ENCODE results near the gene ATRNL1.

ATRNL1 gene

DNA sequence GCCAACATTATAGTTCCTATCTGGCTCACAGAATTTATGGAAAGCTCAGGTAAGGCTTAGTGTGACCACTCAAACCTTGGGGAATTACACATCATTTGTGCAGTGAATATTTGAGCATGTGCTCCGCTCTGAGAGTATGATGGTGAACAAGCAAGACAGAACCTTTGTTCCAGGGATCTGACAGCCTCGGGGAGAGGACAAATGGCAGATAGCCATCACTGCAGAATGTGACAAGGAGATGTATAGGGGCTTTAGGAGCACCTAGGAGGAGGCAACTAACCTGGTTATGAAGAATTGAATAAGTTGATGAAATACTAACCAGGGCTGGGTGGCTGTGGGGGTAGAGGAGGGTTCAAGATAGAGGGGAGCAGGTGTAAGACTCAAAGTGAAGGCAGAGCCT lies 889.4 kb downstream of the ATRNL1 start:
- TF ChIP-seq, protein P1, sequence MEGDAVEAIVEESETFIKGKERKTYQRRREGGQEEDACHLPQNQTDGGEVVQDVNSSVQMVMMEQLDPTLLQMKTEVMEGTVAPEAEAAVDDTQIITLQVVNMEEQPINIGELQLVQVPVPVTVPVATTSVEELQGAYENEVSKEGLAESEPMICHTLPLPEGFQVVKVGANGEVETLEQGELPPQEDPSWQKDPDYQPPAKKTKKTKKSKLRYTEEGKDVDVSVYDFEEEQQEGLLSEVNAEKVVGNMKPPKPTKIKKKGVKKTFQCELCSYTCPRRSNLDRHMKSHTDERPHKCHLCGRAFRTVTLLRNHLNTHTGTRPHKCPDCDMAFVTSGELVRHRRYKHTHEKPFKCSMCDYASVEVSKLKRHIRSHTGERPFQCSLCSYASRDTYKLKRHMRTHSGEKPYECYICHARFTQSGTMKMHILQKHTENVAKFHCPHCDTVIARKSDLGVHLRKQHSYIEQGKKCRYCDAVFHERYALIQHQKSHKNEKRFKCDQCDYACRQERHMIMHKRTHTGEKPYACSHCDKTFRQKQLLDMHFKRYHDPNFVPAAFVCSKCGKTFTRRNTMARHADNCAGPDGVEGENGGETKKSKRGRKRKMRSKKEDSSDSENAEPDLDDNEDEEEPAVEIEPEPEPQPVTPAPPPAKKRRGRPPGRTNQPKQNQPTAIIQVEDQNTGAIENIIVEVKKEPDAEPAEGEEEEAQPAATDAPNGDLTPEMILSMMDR (IDR thresholded peaks at IDR 0.05; ENCODE audit: poor library complexity, severe bottlenecking) = no peak
- Histone ChIP-seq H3K27me3 (ENCODE audit: insufficient read depth, poor library complexity, severe bottlenecking) (no peaks in the 10 kb centered on the region), H3K9me3 (ENCODE audit: severe bottlenecking) (no peaks in the 10 kb centered on the region), H3K27ac (ENCODE audit: poor library complexity, severe bottlenecking) (no peak overlapping the region), H3K4me1 (ENCODE audit: insufficient read depth, poor library complexity, severe bottlenecking) (no peaks in the 10 kb centered on the region), H3K4me3 (ENCODE audit: severe bottlenecking) (no peak overlapping the region), H3K36me3 (ENCODE audit: low read depth) (no peaks in the 10 kb centered on the region)
- ATAC-seq (ENCODE audit: low read depth) (no peak), DNase-seq (ENCODE audit: low spot score) (no peak)

GRCh38 chr10:115985786-115986185 lies 892.6 kb downstream of the ATRNL1 start:
- ATAC-seq (ENCODE audit: low read depth) (no peak), DNase-seq (ENCODE audit: low spot score) (no peak)
- TF ChIP-seq, protein P1 (IDR thresholded peaks at IDR 0.05; ENCODE audit: poor library complexity, severe bottlenecking) = no peak
- H3K27ac ChIP-seq (ENCODE audit: poor library complexity, severe bottlenecking) = no peak overlapping the region
- no peaks in the 10 kb centered on the region for H3K27me3 ChIP-seq (ENCODE audit: insufficient read depth, poor library complexity, severe bottlenecking)
- H3K4me3 ChIP-seq (ENCODE audit: severe bottlenecking) = no peak overlapping the region
- no peaks in the 10 kb centered on the region for H3K9me3 ChIP-seq (ENCODE audit: severe bottlenecking)
- no peaks in the 10 kb centered on the region for H3K4me1 ChIP-seq (ENCODE audit: insufficient read depth, poor library complexity, severe bottlenecking)
- no peaks in the 10 kb centered on the region for H3K36me3 ChIP-seq (ENCODE audit: low read depth)

- no peak for ATAC-seq (ENCODE audit: low read depth)
Measured at GRCh38 chr10:115988380-115988779, 895.2 kb downstream of the ATRNL1 start.

DNA sequence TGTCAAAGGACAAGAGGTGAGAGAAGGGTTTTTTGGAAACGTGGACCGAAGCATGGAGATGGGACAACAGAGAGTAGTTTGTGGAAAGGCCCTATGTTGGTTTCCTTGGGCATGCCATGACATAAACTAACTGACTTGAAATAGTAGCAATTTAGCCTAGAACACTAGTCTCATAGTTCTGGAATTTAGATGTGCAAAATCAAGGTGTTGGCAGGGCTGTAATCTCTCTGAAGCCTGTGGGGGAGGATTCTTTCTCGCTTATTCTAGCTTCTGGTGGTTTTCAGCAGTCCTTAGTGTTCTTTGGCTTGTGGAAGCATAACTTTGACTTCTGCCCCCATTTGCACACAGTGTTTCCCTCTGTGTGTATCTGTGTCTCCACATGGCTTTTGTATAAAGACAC lies 896.5 kb downstream of the ATRNL1 start:
- no peaks in the 10 kb centered on the region for H3K9me3 ChIP-seq (ENCODE audit: severe bottlenecking)
- no peak overlapping the region for H3K27ac ChIP-seq (ENCODE audit: poor library complexity, severe bottlenecking)
- DNase-seq (ENCODE audit: low spot score) (no peak), ATAC-seq (ENCODE audit: low read depth) (0 out of 3 replicates have a peak, but pooled peaks have one; percentile 35)
- H3K27me3 ChIP-seq (ENCODE audit: insufficient read depth, poor library complexity, severe bottlenecking) = no peaks in the 10 kb centered on the region
- H3K4me1 ChIP-seq (ENCODE audit: insufficient read depth, poor library complexity, severe bottlenecking) = no peaks in the 10 kb centered on the region
- no peaks in the 10 kb centered on the region for H3K36me3 ChIP-seq (ENCODE audit: low read depth)
- no peak overlapping the region for H3K4me3 ChIP-seq (ENCODE audit: severe bottlenecking)
- TF ChIP-seq, protein P1 (IDR thresholded peaks at IDR 0.05; ENCODE audit: poor library complexity, severe bottlenecking) = no peak

More at GRCh38 chr10:115988380-115988779, 895.2 kb downstream of the ATRNL1 start:
- no peaks in the 10 kb centered on the region for H3K4me1 ChIP-seq (ENCODE audit: insufficient read depth, poor library complexity, severe bottlenecking)
- no peak for DNase-seq (ENCODE audit: low spot score)
- H3K4me3 ChIP-seq (ENCODE audit: severe bottlenecking) = no peak overlapping the region
- H3K36me3 ChIP-seq (ENCODE audit: low read depth) = no peaks in the 10 kb centered on the region
- no peaks in the 10 kb centered on the region for H3K9me3 ChIP-seq (ENCODE audit: severe bottlenecking)
- H3K27me3 ChIP-seq (ENCODE audit: insufficient read depth, poor library complexity, severe bottlenecking) = no peaks in the 10 kb centered on the region
- H3K27ac ChIP-seq (ENCODE audit: poor library complexity, severe bottlenecking) = no peak overlapping the region
- TF ChIP-seq, protein P1 (IDR thresholded peaks at IDR 0.05; ENCODE audit: poor library complexity, severe bottlenecking) = no peak

DNA sequence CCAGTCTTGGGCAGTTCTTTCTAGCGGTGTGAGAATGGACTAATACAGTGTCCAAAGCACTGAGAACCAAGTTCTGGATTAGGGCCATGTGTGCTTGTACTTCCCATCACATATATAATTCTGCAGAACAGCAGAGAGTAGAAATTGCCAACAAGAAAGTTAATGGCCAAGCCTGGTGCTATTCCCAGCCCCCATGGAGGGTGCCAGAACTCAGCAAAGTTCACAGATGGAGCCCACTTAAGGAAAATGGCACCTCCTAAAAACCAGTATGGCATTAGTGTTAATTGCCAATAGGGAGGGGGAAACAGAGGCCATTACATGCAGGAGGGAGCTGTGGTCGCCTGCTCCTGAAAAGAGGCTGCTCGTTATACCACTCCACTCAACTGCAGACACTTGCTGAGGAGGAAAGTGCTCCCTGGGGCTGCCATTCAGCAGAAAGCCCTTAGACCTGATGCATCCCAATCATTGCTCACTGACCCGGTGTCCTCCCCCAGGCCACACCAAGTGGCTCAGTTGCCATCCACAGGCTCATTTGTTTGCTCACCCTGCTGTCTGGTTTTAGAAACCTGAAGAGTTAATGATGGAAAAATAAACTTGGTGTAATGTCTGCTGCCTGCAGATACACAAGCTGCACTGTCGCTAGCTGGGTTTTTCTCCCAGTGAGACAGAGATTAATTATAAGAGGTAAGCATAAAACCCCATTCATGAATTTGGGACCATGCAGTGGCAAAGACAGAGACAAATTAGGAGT lies 899.2 kb downstream of the ATRNL1 start:
- Histone ChIP-seq H3K4me1 (ENCODE audit: insufficient read depth, poor library complexity, severe bottlenecking) (no peaks in the 10 kb centered on the region), H3K36me3 (ENCODE audit: low read depth) (no peaks in the 10 kb centered on the region), H3K27me3 (ENCODE audit: insufficient read depth, poor library complexity, severe bottlenecking) (no peaks in the 10 kb centered on the region), H3K27ac (ENCODE audit: poor library complexity, severe bottlenecking) (no peak overlapping the region), H3K9me3 (ENCODE audit: severe bottlenecking) (no peaks in the 10 kb centered on the region), H3K4me3 (ENCODE audit: severe bottlenecking) (no peak overlapping the region)
- TF ChIP-seq, protein P1 (IDR thresholded peaks at IDR 0.05; ENCODE audit: poor library complexity, severe bottlenecking) = no peak
- ATAC-seq (ENCODE audit: low read depth) (no peak), DNase-seq (ENCODE audit: low spot score) (no peak)

Data from RWPE2 (cell line).